Measurements from ENCODE around the gene HOXA7. TPM values are rescaled to one million over a fixed set of nuclear protein-coding genes. Genes with fewer than 3 reads are reported as not detected.

The HOXA7 gene
- total RNA-seq, 1 donor from 2014 or later = not detected

- DNase-seq (ENCODE audit: low spot score) = peak; percentile 40
- ATAC-seq = no peak
These were observed 16.9 kb downstream of the HOXA7 start for GRCh38 chr7:27139334-27140125.

- no peak for DNase-seq (ENCODE audit: low spot score)
- no peak for ATAC-seq
These were observed 17.5 kb downstream of the HOXA7 start for GRCh38 chr7:27138985-27139333.

DNA sequence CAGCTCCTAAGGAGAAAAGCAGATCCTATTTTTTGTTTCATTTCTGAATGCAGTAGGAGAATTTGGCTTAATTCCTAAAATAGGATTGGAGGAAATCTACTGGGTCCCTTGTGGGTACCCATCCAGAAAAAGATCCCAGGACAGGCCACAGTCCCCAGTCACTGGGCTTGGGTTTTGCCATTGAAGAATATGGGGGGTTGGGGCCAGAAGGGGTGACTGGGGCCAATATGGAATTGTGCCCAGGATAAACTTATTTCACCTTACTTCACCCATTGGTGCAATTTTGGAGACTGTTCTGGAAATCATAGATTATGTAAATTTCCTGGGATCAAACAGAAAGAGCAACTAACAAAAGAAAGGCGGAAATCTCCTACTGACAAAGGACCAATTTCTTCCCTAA, 18.0 kb downstream of the HOXA7 start:
- ATAC-seq (no peak), DNase-seq (ENCODE audit: low spot score) (peak; percentile 14)

GRCh38 chr7:27137640-27138315, 18.7 kb downstream of the HOXA7 start:
- no peak for DNase-seq (ENCODE audit: low spot score)
- ATAC-seq = no peak

GRCh38 chr7:27134392-27134791, 22.1 kb downstream of the HOXA7 start:
- ATAC-seq (no peak), DNase-seq (ENCODE audit: low spot score) (no peak)

- DNase-seq (ENCODE audit: low spot score) (peak; percentile 21), ATAC-seq (no peak)
These were observed 22.9 kb downstream of the HOXA7 start for GRCh38 chr7:27133409-27134231.

DNA sequence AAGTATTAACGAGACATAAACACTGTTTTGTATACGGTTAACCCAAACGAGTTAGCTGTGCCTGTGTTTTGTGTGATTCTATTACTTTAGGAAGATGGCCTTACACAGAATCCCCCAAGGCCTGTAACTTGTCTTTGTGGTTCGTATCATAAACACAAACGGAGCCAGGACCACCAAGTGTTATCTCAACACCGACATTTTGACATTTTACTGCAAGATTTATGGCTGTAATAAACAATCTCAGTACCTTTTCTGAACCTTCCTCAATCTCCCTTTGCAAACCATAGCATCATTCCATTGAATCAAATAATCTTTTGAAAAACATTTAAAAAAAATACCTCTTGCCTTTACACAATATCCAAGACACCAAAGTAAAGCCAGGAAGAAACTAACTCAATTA, 23.5 kb downstream of the HOXA7 start:
- no peak for ATAC-seq
- no peak for DNase-seq (ENCODE audit: low spot score)

DNA sequence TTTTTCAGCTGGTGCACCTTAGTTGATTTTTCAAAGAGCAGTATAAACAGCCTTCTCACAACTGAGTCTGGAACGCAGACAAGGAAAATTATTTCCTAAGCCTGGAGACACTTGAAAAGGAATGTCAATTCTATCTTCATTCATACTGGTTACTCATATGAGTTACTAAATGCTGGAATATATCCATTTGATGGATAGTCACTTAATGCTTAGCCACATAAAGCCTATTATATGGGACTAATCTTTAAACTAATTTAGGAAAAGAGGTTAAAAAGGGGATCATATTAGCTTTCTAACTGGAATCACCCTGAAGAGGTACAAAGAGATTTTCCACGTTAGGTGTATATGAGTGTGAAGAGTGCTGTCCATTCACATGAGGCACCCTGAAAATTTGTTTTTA, 24.3 kb downstream of the HOXA7 start:
- ATAC-seq (no peak), DNase-seq (ENCODE audit: low spot score) (no peak)

- DNase-seq (ENCODE audit: low spot score) (no peak), ATAC-seq (no peak)
These were observed 25.1 kb downstream of the HOXA7 start for GRCh38 chr7:27131390-27131819.

DNA sequence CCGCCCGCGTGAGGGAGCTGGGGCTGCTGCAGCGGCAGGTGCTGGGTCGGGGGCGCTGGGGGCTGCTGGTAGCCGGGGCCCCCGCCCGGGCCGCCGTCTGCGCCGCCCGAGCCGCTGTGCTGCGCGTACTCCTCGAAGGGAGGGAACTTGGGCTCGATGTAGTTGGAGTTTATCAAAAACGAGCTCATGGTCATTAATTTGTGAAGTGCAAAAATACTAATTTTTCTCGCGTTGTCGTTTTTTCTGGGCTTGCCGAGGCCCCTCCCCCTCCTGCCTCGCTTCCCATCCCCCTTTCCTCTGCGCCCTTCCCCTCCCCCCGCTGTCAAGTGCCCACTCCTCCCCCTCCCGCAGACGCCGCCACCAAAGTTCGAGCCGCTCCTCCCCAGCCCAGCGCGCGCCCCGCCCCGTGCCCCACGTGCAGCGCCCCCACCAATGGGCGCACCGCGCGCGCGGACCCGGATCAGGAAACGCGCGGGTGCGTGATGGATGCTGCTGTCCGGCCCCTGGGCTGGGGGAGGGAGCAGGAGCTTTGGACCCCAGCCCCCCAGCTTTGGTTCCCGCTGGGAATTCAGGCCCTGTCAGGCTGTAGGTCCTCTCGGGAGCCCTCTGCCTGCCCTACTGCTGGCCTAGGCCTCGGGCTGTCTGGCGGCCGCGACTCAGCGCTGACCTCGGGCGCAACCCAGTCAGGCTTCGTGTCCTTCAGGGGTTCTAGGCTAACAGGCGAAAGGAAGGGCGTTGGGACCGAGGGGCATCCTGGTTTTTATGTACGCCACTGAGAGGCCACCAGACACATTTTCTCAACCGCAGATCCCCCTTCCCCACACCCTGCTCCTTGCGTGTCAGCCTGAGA, 25.7 kb downstream of the HOXA7 start, which contains the start of gene HOXA4:
Gene HOXA4, minus strand, starts transcription at position 218 of the 850 bp plus-strand sequence. Its CDS starts 24 bp downstream, at position 194.
- ATAC-seq (peak; percentile 92), DNase-seq (ENCODE audit: low spot score) (peak; percentile 70)

DNA sequence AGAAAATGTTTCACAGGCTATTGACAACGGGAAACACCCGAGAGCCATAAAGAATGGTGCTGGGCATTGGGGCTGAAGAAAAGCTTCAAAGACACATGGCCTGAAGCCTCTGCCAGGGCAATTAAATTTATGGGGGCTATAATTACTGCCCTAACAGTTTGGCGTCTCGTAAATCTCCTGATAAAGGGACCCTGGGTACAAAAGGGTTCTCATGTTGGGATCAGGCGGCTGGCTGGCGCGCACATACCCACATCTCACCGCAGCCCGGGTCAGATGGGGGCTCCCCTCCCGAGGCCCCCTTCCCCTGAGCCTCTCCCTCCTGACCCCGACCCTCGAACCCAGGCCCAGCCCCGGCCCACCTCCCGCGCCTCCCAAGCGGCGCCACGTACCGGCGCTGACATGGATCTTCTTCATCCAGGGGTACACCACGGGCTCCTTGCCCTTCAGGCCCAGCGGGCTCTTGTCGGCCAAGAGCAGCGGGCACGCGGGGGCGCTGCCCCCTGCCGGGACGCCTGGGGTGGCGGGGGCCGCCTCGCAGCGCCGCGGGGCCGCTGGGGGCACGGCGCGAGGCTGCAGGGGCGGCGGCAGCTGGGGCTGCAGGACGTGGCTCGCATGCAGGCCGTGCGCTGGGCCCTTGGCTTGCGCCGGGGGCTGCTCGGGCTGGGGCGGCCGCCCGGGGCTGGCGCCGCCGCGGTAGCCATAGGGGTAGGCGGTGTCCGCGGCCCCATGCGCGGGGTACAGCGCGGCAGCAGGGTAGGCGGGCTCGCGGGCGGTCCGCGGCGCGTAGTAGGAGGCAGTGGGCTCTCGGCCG, 26.5 kb downstream of the HOXA7 start:
- ATAC-seq = peak; percentile 33
- peak; percentile 45 for DNase-seq (ENCODE audit: low spot score)

GRCh38 chr7:27128776-27129728, 27.4 kb downstream of the HOXA7 start:
- ATAC-seq = no peak
- DNase-seq (ENCODE audit: low spot score) = peak; percentile 35

DNA sequence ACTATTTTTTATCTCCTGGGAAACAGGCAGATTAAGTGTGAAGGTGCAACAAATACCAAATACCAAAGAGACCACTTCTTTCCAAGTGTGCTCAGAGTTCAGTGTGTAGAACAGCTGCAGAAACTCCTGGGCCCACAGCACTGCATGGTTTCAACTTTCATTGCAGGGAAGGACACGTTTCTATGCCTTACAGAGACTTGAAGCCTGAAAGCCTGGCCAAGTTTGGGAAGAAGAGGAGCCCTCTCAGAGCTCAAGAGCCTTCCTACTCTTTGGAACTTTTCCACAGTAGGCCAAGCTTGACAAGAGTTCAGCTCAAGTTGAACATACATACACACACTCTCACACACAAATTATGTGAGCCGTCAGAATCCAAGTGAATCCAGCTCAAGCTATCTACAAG, 28.4 kb downstream of the HOXA7 start:
- ATAC-seq (no peak), DNase-seq (ENCODE audit: low spot score) (no peak)

DNA sequence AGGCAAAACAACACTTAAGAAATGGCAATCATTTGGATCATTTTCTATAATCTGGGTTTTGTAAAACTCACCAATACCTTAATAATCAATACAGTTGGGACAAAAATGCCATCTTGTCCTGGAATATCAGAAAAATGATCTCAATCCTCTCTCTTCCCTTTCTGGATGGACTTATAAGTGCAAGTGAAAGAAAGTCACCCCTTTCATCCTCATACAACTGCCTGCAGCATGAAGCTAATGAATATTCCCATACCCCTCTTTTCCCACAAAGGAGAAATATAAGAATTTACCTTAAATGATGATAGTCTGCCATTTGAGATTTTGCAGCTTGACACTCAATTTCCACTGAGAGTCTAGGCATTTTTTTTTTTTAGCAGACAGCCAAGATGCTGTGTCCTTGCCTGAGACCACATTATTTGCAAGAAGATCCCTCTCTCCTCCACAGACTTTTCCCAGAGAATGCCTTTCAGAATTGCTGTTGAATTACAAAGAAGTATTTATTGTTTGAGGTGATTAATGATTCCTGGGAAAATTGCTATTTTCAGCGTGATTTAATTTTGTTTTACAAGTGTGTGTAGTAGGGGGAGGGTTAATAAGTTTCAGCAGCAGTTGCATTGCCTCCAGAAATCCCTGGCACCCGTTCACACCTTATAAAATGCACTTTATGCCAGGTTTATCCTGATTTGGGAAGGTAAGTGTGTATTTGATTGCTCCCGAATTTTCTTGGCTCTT, 29.7 kb downstream of the HOXA7 start:
- no peak for ATAC-seq
- DNase-seq (ENCODE audit: low spot score) = no peak

DNA sequence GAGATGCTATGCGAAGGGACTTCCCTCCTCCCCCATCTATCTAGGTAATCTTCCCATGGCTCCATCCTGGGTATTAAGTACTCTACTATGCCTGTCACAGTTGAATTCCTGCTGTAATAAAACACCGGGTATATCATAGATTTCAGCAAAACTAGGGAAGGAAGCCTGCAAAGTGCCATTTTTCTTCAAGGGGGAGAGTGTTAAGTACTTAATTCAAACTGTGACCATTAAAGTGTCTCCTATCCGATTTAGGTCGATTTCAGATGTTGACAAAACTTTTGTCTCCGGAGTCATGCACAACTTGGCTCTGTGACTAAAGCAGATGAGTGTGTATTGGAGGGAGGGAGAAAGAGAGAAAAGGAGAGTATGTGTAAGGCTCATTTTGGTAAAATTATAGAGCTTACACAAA, 30.5 kb downstream of the HOXA7 start:
- DNase-seq (ENCODE audit: low spot score) (no peak), ATAC-seq (no peak)

GRCh38 chr7:27124902-27125689, 31.4 kb downstream of the HOXA7 start:
- ATAC-seq (no peak), DNase-seq (ENCODE audit: low spot score) (peak; percentile 15)
